Fibroblast of mammary gland (primary cell): ENCODE measurements around the gene NPY4R.
"Not testable (repeated sequence)": the region's sequence is repeated elsewhere in the genome, so short reads cannot be mapped to it uniquely, and the experiment has no call there.

Source experiments
- DNase-seq: peaks from one replicate; pipeline ENCODE4 v3.0.0-alpha.2; 2010; ENCODE audit warnings: low read depth
- H3K4me3 ChIP-seq: 2 replicates; pipeline ENCODE4 v1.5.1; 2011; ENCODE audit warnings: low read depth, mild to moderate bottlenecking, low read length, moderate library complexity; ENCODE audit not compliant: control insufficient read depth
- TF ChIP-seq, protein P1 (sequence below): conservative IDR thresholded peaks from 2 replicates; pipeline ENCODE4 v1.5.1; 2011; ENCODE audit warnings: low read depth, low read length, inconsistent platforms; ENCODE audit not compliant: control insufficient read depth, insufficient read depth

Gene NPY4R, protein sequence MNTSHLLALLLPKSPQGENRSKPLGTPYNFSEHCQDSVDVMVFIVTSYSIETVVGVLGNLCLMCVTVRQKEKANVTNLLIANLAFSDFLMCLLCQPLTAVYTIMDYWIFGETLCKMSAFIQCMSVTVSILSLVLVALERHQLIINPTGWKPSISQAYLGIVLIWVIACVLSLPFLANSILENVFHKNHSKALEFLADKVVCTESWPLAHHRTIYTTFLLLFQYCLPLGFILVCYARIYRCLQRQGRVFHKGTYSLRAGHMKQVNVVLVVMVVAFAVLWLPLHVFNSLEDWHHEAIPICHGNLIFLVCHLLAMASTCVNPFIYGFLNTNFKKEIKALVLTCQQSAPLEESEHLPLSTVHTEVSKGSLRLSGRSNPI

DNA sequence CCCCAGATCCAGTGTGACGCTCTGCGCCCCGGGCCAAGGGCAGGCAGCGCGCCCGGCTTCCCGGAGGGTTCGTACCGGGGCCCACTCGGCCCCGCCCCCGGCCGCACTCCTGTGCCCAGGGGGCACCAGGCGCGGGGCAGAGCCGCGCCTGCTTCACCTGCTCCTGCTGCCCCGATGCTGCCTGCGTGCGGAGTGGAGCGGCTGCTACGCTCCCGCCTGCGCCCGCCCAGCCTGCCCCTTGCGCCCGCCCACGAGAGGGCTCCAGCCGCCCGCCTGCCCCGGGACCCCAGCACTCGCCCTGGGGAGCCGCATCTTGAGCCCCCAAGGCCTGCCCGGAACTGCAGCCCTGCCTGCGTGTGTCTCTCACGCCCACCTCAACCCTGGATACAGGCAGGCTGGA is at the start of gene NPY4R:
Gene NPY4R, minus strand, starts transcription at position 194 of the 400 bp plus-strand sequence. CDS start 3,323 bp downstream, outside the sequence.
- H3K4me3 ChIP-seq, DNase-seq: not testable (repeated sequence)

DNA sequence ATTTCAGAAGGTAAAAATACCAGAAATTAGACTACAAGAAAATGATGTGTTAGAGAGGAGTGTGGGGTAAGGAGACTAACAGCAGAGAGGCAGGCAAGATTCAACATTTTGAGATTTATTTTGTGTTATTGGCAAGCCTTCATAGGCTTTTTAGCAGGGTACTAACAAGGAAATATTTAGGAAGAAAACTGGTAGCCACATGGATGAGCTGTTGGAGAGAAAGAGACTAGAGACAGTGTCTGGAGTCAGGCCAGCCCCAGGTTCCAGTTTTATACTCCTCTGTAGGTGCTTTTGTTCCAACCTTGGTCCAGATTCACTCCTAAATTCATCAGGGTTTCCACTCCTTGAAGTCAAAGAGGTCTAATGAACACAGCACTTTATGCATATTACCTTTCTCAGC is 49.6 kb upstream of the NPY4R start:
- DNase-seq: no peak
- H3K4me3 ChIP-seq: no peak overlapping the region
- TF ChIP-seq, protein P1, sequence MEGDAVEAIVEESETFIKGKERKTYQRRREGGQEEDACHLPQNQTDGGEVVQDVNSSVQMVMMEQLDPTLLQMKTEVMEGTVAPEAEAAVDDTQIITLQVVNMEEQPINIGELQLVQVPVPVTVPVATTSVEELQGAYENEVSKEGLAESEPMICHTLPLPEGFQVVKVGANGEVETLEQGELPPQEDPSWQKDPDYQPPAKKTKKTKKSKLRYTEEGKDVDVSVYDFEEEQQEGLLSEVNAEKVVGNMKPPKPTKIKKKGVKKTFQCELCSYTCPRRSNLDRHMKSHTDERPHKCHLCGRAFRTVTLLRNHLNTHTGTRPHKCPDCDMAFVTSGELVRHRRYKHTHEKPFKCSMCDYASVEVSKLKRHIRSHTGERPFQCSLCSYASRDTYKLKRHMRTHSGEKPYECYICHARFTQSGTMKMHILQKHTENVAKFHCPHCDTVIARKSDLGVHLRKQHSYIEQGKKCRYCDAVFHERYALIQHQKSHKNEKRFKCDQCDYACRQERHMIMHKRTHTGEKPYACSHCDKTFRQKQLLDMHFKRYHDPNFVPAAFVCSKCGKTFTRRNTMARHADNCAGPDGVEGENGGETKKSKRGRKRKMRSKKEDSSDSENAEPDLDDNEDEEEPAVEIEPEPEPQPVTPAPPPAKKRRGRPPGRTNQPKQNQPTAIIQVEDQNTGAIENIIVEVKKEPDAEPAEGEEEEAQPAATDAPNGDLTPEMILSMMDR: no peak

DNA sequence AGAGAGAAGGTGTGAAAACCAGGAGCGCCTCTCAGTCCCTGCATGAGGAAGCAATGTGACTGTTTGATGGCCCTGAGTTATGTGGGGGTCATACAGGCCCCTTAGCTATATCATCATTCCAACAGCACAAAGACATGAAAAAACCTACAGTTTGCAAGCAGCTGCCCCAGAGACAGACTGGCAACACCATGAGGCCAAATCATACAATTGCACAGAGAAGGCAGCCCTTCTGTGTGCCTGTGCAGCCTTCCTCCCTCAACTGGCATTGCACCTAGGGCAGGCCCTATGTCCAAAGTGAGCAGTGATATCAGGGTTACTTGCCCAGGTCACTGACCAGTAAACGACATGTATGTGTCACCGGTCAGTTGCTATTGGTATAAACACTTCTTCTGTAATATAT is 49.1 kb upstream of the NPY4R start:
- TF ChIP-seq, protein P1: no peak
- no peak for DNase-seq
- H3K4me3 ChIP-seq: no peak overlapping the region

DNA sequence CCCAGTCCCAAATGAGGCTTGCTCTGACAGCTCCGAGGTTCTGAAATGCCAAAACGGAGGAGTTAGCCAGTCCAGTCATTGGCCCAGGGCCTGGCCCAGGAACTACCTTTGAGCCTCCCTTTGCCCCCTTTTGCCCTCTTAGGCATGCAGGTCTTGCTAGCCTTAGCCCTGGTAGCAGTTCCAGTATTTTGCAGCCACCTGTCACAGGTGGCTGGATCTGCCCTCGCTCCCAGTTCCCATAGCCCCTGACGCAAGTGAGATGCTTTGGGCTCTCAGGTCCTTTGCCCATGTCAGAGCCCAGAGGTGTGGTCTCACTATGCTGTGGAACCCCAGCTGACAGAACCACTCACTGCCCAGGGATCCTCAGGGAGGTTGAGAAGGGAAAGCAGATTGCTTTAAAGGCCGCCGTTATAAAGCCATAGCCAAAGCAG is 48.7 kb upstream of the NPY4R start:
- H3K4me3 ChIP-seq: no peak overlapping the region
- DNase-seq: no peak
- TF ChIP-seq, protein P1: no peak

DNA sequence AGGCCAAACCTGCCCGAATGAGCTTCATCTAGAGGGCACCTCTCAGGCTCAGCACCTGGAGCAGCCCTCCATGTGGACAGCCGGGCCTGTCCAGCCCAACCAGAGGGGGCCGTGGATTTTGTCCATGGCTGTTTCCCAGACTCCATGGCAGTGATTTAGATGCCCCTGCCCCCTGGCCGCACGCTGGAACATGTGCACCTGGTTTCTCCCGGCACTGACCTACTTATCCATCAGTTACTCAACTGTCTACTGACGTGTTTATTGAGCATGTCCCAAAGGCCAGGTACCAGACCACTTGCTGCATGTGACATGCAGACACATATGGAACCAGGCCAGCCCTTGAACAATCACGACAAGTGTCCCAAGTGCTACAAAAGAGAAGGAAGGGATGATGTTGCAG is 47.6 kb upstream of the NPY4R start:
- H3K4me3 ChIP-seq, DNase-seq: not testable (repeated sequence)

DNA sequence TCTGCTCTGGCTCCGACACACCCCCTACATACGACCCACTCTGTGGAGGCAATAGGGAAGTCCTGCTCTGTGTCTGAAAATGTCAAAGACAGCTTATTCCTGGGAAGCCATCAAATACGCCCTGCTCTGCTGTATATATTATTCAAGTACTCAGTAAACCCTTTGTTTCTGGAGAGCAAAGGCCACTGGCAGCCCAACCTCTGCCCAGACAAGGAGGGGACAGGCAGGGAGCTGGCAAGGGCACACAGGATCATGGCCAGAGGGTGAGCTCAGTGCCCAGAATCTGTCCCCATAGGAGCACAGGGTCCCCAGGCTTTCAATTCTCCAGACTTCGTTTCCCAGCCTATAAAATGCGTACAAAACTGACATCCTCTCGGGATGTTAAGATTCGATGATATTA is 47.0 kb upstream of the NPY4R start:
- H3K4me3 ChIP-seq, DNase-seq: not testable (repeated sequence)

DNA sequence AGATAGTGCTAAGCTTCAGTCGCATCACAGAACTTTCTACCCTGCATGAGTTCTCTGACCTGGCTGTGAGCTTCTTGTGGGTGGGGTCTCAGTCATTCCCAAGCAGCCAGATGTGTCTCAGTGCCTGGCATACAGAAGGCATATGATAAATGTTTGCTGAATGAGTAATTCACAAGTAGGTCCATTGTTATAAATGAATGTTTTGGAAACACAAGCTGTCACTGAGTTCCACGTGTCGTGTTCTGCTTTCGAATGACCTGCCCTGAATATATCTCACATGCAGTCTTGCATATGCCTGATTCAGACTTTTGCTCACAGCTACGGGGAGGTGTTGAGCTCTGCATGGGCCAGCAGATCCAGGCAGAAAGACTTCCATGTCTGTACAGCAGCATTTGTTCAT is 46.2 kb upstream of the NPY4R start:
- H3K4me3 ChIP-seq, DNase-seq: not testable (repeated sequence)

DNA sequence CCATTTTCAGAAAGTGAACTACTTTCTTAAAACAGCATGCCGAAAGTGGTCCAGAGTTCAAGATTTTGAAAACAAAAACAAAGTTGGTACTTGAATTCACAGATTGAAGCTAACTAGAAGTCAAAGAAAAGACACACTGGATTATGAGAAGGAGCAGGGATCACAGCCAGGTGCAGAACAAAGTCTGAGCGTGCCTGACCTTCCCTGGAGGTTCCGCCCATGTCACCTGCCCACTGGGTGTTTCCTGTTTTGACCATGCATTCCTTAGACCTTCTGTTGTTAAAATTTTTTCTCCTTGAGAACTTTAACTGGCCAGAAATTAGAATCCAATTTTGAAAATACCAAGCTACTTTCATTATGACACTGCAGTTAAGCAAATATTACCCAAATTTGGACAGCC is 34.2 kb upstream of the NPY4R start:
- not testable (repeated sequence) for DNase-seq, H3K4me3 ChIP-seq

DNA sequence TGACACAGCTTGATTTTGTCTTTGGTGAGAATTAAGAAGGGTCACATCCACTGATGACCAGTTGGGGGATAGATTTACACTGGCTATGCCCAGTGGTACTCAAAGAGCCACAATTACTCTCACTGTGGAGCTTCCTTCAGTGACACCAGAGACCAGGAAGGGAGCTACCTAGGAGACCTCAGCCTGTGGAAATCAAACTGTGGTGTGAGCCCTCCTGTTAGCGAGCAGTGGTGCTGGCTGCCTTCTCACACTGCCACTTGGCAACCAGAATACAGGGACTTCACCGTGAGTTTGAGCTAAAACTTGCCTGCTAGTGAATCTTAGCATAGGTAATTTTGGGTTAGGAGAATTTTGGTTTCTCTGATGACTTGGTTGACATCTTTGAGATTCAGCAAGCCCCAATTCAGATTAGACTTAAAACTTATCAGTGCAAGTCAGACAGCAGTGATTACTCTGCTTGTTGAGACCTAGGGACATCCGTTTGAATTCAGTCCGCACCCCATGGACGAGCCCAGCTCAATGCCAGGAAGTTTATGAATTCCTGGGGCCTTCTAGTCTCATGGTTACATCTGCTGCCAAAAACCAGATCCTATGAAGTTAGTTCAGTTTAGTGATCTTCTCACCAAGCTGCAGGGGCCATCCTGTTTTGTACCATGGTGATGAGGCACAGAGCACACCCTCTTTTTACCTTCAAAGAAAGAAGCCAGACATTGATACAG is 33.4 kb upstream of the NPY4R start:
- DNase-seq, H3K4me3 ChIP-seq: not testable (repeated sequence)

DNA sequence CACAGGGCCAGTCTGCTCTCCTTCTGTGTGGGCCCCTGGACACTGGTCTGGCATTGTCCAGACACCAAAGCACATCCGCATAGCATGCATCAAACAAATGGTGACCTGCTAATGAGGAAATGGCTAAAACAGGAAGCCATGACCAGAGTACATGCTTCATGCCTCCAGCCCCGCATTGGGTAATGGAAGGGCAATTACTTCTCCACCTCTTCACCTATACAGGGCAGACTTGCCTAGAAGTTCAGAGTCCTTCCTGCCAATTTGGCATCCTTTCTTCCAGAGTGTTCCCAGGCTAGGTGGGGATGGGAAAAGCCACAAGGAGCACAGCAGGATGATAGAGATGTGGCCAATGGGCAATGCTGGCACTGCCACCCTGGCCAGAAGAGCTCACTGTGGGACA is 32.1 kb upstream of the NPY4R start:
- not testable (repeated sequence) for H3K4me3 ChIP-seq, DNase-seq

DNA sequence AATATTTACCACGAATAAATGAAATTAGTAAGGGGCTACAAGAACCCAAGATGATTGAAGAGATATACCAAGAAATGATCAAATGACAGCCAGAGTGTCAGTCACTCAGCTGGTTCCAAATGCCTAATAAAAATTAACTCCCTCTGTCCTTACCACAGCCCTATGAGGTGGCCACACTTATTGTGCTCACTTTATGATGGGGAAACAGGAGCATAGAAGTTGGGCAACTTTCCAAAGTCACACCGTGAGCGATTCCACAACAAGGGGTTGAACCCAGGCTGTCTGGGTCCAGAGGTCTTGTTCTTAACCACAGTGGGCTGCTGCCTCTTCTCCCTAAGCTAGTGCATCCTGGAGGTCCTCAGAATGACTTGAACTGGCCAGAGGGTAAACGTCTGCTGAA is 31.6 kb upstream of the NPY4R start:
- H3K4me3 ChIP-seq, DNase-seq: not testable (repeated sequence)

DNA sequence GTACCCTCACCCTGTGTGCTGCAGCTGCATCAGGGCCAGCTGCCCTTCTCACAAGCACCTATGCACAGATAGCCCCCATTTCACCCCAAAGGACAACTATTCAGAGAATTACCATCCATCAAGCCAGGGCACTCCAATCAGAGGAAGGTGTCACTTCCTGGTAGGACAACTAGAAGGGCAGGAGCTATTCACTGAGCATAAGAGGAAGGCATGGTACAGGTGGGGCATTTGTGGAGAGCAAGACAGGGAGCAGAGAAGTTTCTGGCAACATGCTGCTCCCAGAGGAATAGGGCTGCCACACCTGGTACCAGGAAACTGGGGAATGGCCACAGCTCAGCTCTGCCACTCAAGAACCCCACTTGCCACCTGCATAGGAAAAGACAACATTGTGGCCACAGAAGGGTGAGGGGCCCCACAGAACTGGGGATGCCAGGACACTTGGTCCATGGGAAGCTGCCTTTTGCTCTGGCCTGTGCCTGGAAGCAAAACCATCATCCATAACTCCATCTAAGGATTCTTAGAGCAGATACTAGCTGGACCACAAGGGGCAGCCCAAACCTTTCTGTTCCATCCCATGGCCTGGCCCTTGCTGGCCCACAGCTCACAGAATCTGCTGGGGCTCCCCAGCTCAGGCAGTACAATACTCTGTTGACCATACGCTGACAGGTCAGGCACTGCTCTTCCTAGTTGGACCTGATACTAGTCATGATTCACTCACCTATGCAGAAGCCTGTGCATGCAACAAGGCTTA is 25.8 kb upstream of the NPY4R start:
- H3K4me3 ChIP-seq, DNase-seq: not testable (repeated sequence)

DNA sequence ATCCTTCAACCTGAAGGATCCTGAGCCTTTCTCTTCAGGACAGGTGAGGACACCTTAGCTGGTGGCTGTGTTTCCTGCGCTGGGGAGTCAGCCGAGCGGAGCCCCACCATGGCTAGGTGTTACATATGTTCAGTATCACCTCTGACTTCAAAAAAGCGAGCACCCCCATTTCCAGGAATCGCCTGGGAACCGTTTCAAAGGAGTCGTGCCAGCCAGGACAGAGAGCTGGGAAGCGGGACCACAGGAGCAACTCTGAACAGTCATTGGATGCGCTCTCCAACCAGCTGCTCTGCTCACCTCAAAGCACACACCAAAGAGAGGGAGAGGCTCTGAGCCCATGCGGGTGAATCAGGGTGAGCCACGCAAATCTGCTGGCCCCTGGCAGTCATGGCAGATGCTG is 24.5 kb upstream of the NPY4R start:
- H3K4me3 ChIP-seq: not testable (repeated sequence)
- DNase-seq: peak; percentile 0

DNA sequence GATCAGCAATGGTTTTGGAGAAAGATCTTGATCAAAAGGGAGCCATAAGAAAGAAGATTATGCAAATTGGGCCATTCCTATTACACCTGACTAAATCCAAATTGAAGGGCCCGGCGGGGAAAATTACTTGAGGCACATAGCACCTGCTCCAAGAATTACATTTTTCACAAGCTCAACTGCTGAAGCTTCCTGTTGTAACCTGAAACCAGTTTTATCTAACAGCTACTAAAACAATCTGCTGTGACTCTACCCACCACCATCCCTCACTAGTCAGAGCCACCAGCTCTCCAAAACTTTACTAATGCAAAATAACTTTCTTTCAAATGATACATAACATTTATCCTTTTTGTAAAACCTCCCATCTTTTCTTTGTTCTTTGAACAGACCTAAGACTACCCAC is 20.7 kb upstream of the NPY4R start:
- not testable (repeated sequence) for DNase-seq

More for the DNA sequence above, 20.7 kb upstream of the NPY4R start:
- not testable (repeated sequence) for H3K4me3 ChIP-seq
